Measurements from ENCODE around the gene CARS1.
"Not testable (repeated sequence)": the region's sequence is repeated elsewhere in the genome, so short reads cannot be mapped to it uniquely, and the experiment has no call there.

The CARS1 gene

GRCh38 chr11:3089236-3090061, 32.2 kb upstream of the CARS1 start:
- no peak for DNase-seq

DNA sequence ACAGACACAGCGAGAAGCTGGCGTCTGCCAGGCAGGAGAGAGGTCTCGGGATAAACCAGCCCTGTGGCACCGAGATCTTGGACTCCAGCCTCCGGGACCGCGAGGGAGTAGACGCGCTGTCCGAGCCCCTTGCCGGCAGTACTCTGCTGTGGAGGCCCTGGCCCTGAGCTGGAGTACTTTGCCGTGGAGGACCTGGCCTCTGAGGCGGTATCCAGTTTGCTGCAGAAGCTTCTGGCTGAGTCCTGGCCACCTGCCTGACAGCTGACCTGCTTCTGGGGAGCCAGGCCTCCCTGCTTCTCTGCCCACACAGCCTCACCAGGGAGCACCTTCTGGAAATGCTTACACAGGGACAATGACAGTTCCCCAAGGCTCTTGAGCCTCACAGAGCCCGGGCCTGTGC, 31.6 kb upstream of the CARS1 start:
- DNase-seq: no peak

- no peak for DNase-seq
Observed at GRCh38 chr11:3087821-3088800, 30.9 kb upstream of the CARS1 start.

GRCh38 chr11:3087373-3087772, 30.1 kb upstream of the CARS1 start:
- DNase-seq: no peak

- no peak for DNase-seq
Observed at GRCh38 chr11:3086671-3087150, 29.5 kb upstream of the CARS1 start.

DNA sequence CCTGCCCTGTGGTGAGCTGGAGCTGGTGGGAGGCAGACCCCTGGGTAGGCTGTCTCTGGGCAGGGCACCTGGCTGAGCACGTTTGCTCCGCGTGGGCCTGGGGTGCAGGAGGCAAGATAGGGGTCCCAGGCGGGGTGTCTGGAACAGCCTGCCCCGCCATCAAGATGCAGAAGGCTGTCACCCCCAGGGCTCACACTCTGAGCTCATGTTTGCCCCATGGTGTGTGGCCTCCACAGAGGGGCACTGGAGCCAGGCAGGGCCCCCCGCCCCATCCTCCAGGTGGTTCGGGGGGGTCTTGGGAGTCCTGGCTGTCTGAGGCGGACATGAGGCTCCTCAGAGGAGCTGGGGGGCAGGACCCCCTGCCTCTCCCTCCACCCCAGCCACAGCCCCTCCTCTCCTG, 28.9 kb upstream of the CARS1 start:
- DNase-seq: no peak

DNA sequence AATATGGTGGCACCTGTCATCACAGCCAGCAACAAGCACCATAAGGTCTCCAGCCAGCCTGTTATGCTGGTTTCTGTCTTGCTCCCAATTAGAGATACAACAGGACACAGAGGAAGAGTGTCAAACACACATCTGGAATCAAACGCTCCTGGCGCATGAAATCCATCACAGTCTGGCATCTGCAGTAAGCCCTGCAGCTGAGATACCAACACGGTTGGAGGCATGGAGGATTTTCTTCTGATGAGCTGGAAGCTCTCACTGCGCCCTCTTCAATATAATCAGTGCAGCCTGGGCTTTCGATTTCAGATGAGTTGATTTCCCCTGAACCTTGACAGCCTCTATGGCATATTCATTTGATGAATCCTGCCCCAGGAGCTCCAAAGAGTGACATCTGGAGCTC, 27.8 kb upstream of the CARS1 start:
- no peak for DNase-seq

DNA sequence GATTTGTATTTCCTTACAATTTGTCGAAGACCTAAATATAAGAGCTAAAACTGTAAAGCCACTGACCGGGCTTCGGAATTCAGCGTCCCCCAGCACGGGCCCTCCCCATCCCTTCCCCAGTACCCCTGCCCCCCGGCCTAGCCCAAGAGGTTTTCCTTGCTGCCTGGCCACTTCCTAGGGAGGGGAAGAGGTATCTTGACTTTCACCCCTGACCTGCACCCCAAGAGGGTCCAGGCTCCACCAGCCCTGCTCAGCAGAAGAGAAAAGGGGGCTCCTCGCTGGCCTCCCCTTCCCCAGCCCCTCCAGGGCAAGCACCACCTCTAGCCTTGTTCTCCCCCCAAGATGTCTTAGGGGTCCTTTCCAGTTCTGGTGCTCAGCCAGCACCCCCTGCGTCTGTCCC, 26.1 kb upstream of the CARS1 start:
- DNase-seq: no peak

- DNase-seq: no peak
Observed at GRCh38 chr11:3081386-3081751, 24.1 kb upstream of the CARS1 start.

- no peak for DNase-seq
Observed at GRCh38 chr11:3080733-3081385, 23.6 kb upstream of the CARS1 start.

GRCh38 chr11:3080104-3080503, 22.9 kb upstream of the CARS1 start:
- DNase-seq: no peak

GRCh38 chr11:3077846-3078440, 20.7 kb upstream of the CARS1 start:
- no peak for DNase-seq

DNA sequence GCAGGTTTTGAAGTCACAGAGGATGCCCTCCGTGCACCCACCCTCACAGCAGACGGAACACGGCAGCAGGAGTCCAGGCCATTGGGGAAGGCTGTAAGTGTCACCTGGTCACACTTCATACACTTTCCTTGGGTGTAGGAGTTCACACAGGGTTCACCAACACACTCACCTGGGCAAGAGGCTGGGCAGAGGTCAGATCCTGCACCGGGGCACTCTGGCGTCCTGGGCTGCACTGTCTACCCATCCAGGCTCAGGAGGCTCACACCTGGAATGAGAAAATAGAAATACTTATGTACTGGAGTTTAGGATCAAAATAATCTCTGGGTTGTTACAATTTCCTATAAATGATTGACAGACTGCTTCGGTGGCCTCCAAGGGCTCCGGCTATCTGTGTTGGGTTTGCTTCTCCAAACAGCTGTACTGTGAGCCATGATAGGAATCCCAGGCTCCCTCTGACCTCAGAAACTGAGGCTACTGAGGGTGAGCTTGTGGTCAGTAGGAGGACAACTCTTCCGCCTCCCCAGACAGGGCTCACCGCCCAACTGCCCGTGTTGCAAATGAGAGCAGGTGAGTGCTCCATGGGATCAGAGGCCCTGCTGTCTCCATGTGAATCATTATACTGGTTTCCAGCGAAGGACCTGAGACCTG, 20.1 kb upstream of the CARS1 start:
- DNase-seq: no peak

GRCh38 chr11:3074912-3075589, 17.8 kb upstream of the CARS1 start:
- DNase-seq: no peak

DNA sequence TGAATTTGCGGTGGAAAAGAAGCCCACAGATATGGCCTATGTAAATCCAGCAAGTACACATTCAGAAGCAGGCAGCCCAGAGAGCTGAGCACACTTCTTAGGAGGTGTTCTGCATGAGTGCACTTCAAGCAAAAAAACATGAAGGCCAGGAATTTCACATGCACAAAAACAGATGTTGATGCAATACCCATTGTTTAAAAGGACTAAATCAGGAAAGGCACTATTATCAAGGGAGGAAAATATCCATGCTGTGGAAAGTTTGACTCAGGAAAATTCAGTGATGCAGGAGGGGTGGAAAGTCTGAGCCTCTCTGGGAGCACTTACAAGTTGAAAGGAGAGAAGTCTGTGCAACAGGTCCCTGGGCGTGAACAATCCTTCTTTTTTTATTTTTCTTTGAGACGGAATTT, 15.8 kb upstream of the CARS1 start:
- no peak for DNase-seq

DNA sequence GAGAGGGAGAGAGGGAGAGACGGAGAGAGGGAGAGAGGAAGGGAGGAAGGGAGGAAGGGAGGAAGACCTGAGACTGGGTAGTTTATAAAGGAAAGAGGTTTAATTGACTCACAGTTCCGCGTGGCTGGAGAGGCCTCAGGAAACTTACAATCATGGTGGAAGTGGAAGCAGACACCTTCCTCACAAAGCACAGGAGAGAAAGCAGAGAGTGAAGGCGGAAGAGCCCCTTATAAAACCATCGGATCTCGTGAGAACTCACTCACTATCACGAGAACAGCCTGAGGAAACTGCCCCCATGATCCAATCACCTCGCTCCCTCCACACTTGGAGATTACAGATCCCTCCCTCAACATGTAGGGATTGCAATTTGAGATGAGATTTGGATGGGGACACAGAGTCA, 12.2 kb upstream of the CARS1 start:
- no peak for DNase-seq

DNA sequence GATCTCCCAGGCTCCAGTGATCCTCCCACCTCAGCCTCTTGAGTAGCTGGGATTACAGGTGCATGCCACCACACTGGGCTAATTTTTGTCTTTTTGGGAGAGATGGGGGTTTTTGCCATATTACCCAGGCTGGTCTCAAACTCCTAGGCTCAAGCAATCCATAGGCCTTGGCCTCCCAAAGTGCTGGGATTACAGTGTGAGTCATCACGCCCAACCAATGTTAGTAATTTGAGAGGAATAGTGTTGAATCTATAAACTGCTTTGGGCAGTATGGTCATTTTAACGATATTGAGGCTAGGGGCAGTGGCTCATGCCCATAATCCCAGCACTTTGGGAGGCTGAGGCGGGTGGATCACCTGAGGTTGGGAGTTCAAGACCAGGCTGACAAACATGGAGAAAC, 9.1 kb upstream of the CARS1 start:
- DNase-seq: not testable (repeated sequence)

DNA sequence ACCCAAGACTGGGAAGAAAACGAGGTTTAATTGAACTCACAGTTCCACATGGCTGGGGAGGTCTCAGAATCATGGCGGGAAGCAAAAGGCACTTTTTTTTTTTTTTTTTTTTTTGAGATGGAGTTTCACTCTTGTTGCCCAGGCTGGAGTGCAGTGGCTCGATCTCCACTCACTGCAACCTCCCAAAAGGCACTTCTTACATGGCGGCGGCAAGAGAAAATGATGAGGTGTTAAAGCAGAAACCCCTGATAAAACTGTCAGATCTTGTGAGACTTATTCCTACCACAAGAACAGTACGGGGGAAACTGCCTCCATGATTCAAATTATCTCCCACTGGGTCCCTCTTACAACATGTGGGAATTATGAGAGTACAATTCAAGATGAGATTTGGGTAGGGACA, 7.5 kb upstream of the CARS1 start:
- DNase-seq: not testable (repeated sequence)

DNA sequence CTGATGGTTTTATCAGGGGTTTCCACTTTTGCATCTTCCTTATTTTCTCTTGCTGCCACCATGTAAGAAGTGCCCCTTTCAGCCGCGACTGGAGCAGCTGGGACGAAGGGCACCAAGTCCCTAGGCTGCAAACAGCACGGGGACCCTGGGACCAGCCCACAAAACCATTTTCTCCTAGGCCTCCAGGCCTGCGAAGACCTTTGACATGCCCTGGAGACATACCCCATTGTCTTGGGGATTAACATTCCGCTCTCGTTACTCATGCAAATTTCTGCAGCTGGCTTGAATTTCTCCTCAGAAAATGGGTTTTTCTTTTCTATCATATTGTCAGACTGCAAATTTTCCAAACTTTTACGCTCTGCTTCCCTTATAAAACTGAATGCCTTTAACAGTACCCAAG, 6.7 kb upstream of the CARS1 start:
- DNase-seq: not testable (repeated sequence)

- DNase-seq: not testable (repeated sequence)
Observed at GRCh38 chr11:3063432-3063831, 6.2 kb upstream of the CARS1 start.

- DNase-seq: no peak
Observed at GRCh38 chr11:3060436-3061025, 3.3 kb upstream of the CARS1 start.
